ENCODE data around the gene IL20RB.
"Not testable (repeated sequence)": the region's sequence is repeated elsewhere in the genome, so short reads cannot be mapped to it uniquely, and the experiment has no call there.

Gene IL20RB

GRCh38 chr3:136943436-136943835 lies 14.3 kb upstream of the IL20RB start:
- no peak for DNase-seq (ENCODE audit: low spot score)

- no peak for DNase-seq (ENCODE audit: low spot score)
Measured at GRCh38 chr3:136946978-136947377, 10.8 kb upstream of the IL20RB start.

- DNase-seq (ENCODE audit: low spot score): no peak
Measured at GRCh38 chr3:136947477-136947876, 10.3 kb upstream of the IL20RB start.

DNA sequence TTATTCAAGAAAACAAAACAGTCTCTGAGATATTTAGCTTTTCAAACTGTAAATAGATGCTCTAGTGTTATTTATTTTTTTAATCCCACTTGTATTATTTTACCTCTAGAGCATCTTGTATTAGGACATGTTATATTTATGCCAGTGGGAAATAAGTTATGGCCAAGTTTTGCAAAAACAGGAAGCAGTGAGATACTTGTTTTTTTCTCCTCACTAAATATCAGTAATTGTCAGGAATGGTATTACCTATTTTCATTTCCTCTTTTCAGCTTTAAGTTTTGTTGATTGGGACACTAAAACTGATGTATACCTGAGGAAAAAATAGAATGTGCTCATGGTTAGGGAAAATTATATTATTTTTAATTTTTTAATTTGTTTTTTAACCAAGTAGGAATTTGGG lies 8.6 kb upstream of the IL20RB start:
- DNase-seq (ENCODE audit: low spot score): no peak

DNA sequence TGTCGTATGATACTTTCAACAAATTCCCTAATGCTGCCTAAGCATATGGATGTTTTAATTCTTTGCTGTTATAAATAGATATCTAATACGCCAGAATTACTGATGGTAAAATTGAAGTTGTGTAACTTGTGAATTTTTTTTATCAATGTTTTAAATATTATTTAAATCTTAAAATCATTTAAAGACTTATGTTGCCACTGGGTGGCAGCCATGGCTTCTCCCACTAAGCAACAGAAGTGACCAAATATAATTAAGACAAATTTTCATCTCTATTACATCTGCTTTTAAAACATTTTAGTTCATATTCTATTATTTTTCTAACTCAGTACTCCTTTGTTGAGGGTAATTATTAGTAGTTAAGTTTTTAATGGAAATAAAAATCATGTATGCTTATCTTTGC lies 8.1 kb upstream of the IL20RB start:
- DNase-seq (ENCODE audit: low spot score): no peak

DNA sequence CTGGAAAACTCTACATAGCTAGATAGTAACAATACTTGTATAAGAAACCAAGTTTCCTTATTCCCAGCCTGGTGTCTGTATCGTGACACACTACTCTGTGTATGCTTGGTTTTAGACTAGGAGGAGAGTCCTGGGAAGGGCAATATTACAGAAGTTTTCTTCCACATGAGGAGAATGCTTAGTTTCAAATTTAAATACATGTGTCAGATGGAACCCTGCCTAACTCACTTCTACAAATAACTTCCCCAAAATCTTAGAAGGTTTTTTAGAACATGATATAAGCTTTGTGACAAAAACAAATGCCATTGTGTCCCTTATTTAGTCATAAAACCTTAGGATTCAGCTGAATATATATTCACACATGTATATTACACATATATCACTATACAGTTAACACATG lies 7.2 kb upstream of the IL20RB start:
- no peak for DNase-seq (ENCODE audit: low spot score)

DNA sequence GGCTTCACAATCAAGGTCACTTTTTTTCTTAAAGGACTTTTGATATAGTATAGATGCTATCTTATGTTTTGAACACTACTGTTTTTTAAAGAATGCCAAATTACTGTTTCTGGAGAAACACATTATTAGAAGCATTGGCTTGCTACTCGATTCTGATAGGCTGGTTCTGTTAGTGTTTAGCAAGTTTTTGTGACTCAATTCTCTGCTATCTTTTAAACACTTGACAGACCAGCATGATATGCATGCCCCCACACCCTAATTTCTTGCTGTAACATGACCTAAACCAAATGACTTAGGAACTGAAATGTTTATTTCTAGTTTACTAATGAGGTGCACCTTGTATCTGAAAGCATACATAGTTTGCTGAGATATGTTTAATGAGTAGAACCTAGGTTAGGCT lies 5.5 kb upstream of the IL20RB start:
- DNase-seq (ENCODE audit: low spot score): no peak

- DNase-seq (ENCODE audit: low spot score): no peak
Measured at GRCh38 chr3:136954251-136954650, 3.5 kb upstream of the IL20RB start.

DNA sequence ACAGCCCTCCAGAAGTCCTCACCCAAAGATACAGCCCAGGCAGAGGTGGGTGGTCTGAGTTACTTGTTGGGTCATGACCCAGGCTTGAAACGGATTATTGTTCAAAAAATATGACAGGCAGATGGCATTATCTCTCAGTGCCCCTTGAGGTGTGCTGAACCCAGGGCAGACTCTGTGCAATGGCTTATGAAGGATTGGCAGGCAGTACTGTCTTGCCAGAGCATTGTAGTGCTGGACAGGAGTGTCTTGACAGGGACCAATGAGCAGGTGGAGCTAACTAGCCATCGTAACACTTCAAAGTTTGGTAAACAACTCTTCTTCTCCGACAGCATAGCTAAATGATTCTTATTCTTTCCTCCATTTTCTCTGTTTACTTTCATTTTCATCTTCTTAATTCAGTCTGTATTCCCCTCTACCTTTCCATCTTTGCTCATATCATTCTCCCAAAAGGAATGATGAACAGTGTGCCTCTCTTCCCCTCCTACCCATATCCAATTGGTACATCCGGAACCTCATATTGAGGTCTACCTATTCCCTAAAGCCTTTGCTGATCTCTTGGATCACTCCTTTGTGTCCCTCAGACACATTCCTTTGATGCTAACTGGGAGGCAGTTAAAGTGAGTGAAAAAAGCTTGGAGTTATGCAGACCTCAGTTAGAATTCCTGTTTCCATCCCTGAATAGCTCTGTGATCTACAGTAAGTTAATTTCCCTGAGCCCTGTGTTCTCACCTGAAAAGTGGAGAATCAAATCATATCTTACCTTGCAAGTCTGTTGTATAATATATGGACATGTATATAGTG lies 2.6 kb upstream of the IL20RB start:
- DNase-seq (ENCODE audit: low spot score): no peak

DNA sequence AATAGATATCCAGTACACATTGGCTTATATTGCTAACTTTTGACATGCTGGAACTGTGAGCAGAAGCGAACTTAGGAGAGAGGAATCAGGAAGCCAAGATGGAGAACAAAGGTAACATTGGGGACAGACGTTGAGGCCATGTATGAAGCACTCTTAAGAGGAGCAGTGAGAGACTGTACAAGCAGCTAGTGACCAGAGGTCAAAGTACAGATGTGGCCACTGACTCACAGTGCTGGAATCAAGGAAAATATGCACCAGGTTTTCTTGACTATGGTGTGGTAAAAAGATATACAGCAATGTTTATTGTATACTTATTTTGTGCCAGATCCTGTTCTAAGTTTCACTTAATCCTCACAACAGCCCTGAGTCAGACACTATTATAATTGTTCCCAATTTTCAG lies 2.0 kb upstream of the IL20RB start:
- DNase-seq (ENCODE audit: low spot score): no peak

DNA sequence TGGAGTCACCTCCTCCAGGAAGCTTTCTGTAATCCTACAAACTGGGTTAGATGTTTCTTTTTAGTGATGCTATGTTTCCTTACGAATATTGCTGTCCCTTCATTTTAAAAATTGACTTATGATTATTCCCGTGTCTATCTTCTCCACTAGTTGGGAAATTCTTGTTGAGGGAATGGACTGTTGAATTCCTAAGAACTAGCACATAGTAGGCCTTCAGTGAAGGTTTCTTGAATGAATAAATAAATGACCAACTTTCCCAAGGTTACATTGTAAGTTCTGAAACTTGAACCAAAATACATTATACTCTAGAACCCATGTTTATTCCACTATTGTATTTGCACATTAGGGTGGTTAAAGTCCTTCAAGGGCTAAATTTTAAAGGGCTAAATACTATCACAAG lies 812 bp upstream of the IL20RB start:
- DNase-seq (ENCODE audit: low spot score): no peak

GRCh38 chr3:136958939-136959338 lies 1.2 kb downstream of the IL20RB start:
- no peak for DNase-seq (ENCODE audit: low spot score)

DNA sequence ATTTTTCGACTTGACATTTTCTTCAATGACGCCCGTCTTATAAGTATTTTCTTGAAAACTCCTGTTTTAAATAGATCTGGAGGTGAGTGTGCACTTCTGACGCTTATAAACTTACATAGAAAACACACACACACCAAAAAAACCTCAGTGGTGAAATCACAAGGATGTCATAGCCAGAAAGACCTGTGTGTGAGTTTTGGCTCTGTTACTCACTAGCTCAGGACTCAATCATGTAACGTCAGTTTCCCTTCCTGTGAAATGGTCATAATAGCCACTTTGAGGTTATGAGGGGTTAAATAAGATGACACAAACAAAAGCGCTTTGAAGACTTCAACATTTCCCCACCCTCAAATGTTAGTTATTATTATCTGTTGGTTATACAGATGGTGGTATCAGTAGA lies 1.8 kb downstream of the IL20RB start:
- no peak for DNase-seq (ENCODE audit: low spot score)

- DNase-seq (ENCODE audit: low spot score): no peak
Measured at GRCh38 chr3:136960838-136961836, 3.4 kb downstream of the IL20RB start.

- no peak for DNase-seq (ENCODE audit: low spot score)
Measured at GRCh38 chr3:136962927-136963326, 5.1 kb downstream of the IL20RB start.

DNA sequence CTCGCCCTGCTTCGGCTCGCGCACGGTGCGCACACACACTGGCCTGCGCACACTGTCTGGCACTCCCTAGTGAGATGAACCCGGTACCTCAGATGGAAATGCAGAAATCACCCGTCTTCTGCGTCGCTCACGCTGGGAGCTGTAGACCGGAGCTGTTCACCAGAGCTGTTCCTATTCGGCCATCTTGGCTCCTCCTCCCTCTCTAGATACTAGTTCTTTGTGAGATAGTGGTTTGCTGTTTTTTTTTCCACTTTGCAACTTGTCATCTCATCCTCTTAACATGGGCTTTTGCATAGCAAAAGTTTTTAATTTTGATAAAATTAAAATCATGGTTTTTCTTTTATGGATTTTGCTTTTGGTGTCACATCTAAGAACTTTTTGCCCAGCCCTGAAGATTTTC lies 11.8 kb downstream of the IL20RB start:
- DNase-seq (ENCODE audit: low spot score): not testable (repeated sequence)

- DNase-seq (ENCODE audit: low spot score): no peak
Measured at GRCh38 chr3:136973352-136973751, 15.6 kb downstream of the IL20RB start.

DNA sequence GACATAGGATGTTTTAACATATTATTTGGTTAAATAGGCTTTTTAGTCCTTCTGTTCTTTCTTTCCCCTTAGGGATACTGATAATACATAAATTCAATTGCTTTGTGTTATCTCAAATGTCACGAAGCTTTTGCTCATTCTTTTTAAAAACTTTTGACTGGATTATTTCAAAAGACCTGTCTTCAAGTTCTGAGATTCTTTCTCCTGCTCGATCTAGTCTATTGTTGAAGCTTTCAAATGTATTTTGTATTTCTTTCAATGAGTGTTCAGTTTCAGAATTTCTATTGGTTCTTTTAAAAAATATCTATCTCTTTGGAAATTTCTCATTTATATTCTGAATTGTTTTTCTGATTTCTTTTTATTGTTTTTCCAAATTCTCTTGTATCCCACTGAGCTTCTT lies 16.9 kb downstream of the IL20RB start:
- no peak for DNase-seq (ENCODE audit: low spot score)

DNA sequence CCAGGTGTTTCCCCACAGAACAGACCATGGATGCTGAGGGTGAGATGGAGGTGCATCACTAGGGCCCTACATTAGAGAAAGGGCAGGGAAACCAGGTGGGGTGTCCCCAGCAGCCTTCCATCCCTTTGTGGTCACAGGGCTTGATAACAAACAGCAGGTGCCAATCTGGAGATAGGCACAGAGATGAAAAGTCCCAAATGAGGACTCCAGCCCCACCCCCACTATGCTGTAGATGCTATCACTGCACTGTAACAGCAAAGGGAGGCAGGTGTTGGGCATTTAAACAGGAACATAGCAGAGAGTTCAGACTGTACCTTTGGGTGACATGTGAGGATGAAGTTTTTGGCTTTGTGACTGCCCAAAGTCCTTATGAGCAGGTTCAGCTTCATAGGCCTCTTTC lies 21.4 kb downstream of the IL20RB start:
- DNase-seq (ENCODE audit: low spot score): no peak

- no peak for DNase-seq (ENCODE audit: low spot score)
Measured at GRCh38 chr3:136979684-136980083, 21.9 kb downstream of the IL20RB start.

GRCh38 chr3:136982033-136982432 lies 24.2 kb downstream of the IL20RB start:
- DNase-seq (ENCODE audit: low spot score): no peak

GRCh38 chr3:136982520-136983138 lies 24.8 kb downstream of the IL20RB start:
- DNase-seq (ENCODE audit: low spot score): no peak

DNA sequence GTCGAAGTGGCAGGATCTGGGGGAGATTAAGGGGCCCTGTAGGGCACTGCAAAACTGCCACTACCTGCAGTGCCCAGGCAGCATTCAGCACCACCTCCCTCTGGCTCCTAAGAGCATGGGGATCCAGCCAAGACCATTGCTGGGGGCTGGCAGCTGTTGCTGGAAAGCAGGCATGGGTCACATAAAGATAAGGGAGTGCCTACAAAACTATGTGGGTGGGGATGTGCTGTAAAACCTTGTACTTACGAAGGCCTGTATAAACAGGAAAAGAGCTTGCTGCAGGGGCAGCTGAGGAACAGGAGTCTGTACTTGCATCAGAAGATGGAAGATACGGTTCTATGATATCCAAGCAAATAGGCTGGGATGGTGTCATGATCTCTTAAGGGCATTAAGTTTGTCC lies 27.1 kb downstream of the IL20RB start:
- no peak for DNase-seq (ENCODE audit: low spot score)

Measured in cerebellar cortex (tissue), 1 donor.